ENCODE results near the gene FBXW10B.
"Not testable (repeated sequence)": the region's sequence is repeated elsewhere in the genome, so short reads cannot be mapped to it uniquely, and the experiment has no call there.

Gene FBXW10B

GRCh38 chr17:15619331-15620058 lies at the start of gene FBXW10B:
FBXW10B (minus strand) TSS chr17:15619704; CDS start chr17:15619512, 192 bp downstream.
- DNase-seq, result peak in 5 of 56 donors; percentile 1 to 8 (median 3)

- DNase-seq, result no peak
Observed at GRCh38 chr17:15663691-15664090, 44.2 kb upstream of the FBXW10B start.

GRCh38 chr17:15663176-15663575 lies 43.7 kb upstream of the FBXW10B start:
- DNase-seq, result no peak

GRCh38 chr17:15662681-15663080 lies 43.2 kb upstream of the FBXW10B start:
- DNase-seq, result no peak

GRCh38 chr17:15660077-15660476 lies 40.6 kb upstream of the FBXW10B start:
- DNase-seq, result no peak

GRCh38 chr17:15659663-15660062 lies 40.2 kb upstream of the FBXW10B start:
- no peak for DNase-seq

GRCh38 chr17:15659236-15659635 lies 39.7 kb upstream of the FBXW10B start:
- no peak for DNase-seq

- no peak for DNase-seq
Observed at GRCh38 chr17:15658296-15658695, 38.8 kb upstream of the FBXW10B start.

GRCh38 chr17:15657868-15658267 lies 38.4 kb upstream of the FBXW10B start:
- DNase-seq, result no peak

GRCh38 chr17:15654886-15655561 lies 35.5 kb upstream of the FBXW10B start:
- no peak for DNase-seq

GRCh38 chr17:15654401-15654800 lies 34.9 kb upstream of the FBXW10B start:
- DNase-seq, result not testable (repeated sequence)

- no peak for DNase-seq
Observed at GRCh38 chr17:15652960-15653359, 33.5 kb upstream of the FBXW10B start.

- peak in 51 of 56 donors; percentile 9 to 91 (median 49) for DNase-seq
Observed at GRCh38 chr17:15651583-15652110, 32.1 kb upstream of the FBXW10B start.

GRCh38 chr17:15650741-15651582 lies 31.5 kb upstream of the FBXW10B start:
- peak in 3 of 56 donors; percentile 6 to 32 (median 22) for DNase-seq

GRCh38 chr17:15649861-15650421 lies 30.4 kb upstream of the FBXW10B start:
- peak in 3 of 56 donors; percentile 12 to 29 (median 18) for DNase-seq

- no peak for DNase-seq
Observed at GRCh38 chr17:15648386-15648785, 28.9 kb upstream of the FBXW10B start.

- not testable (repeated sequence) for DNase-seq
Observed at GRCh38 chr17:15645942-15646312, 26.4 kb upstream of the FBXW10B start.

GRCh38 chr17:15645099-15645941 lies 25.8 kb upstream of the FBXW10B start:
- DNase-seq, result not testable (repeated sequence)

- DNase-seq, result not testable (repeated sequence)
Observed at GRCh38 chr17:15642505-15643251, 23.2 kb upstream of the FBXW10B start.

Measured in amygdala (tissue), 56 donors.